Fibroblast of villous mesenchyme (primary cell): ENCODE measurements around the gene LRRC58. TPM values are rescaled to one million over a fixed set of nuclear protein-coding genes. Genes with fewer than 3 reads are reported as not detected.

Source experiments
- DNase-seq: peaks from one replicate; pipeline ENCODE4 v3.0.0-alpha.2; 2010; ENCODE audit warnings: low read depth
- H3K4me3 ChIP-seq: 2 replicates; pipeline ENCODE4 v1.5.1; 2011; ENCODE audit warnings: low read depth, mild to moderate bottlenecking, low read length
- CTCF ChIP-seq: IDR thresholded peaks from 2 replicates; pipeline ENCODE4 v1.5.1; 2012; ENCODE audit warnings: low read depth, mild to moderate bottlenecking, low read length; ENCODE audit not compliant: insufficient read depth
- total RNA-seq: library from RNA; depleted of rRNA; stranded (reverse); fragments of >200 nt; gene quantifications from 2 replicates; pipeline ENCODE4 v1.2.3, GENCODE V29; 2012

The LRRC58 gene
- total RNA-seq, 1 donor, result 29.4 TPM

DNA sequence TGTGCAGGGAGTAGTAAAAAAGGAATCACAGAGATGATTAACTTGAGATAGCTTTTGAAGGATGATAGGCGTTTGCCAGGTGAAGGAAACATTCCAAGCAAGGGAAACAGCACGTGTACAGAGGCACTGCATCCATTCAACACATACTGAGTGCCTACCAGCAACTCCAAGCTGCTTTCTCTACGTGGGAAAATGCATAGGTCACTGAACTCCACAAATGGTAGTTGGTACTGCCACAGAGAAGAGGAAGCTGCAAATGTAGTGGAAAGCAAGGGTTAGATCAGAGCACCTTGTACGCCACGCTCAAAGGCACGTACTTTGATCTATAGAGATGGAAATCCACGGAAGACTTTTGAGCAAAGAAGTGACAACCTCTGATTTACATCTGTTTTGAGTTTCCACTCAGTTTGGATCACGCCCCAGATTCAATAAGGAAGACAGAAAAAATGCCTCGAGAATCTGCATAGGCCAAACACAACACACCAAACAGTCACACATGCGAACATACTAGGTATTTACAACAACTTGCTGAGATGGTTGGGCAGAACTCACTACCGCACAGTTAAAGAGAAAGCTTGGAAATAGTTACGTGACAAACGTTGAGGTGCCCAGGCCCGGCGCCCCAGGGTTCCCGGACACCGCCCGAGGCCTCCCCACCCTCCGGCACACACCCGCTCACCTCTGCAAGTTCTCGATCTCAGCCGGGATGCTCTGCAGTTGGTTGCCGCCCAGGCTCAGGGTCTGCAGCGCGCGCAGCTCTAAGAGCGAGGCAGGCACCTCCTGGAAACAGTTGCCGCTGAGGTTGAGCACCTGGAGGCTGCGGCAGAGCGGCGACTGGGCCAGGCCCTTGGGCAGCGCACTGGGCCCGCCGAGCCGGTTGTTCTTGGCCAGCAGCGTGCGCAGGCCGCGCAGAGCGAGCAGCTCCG is 826 bp downstream of the LRRC58 start:
- peak; percentile 22 for DNase-seq
- H3K4me3 ChIP-seq, result peak overlapping the region; percentile 80
- no peak for TF ChIP-seq CTCF

DNA sequence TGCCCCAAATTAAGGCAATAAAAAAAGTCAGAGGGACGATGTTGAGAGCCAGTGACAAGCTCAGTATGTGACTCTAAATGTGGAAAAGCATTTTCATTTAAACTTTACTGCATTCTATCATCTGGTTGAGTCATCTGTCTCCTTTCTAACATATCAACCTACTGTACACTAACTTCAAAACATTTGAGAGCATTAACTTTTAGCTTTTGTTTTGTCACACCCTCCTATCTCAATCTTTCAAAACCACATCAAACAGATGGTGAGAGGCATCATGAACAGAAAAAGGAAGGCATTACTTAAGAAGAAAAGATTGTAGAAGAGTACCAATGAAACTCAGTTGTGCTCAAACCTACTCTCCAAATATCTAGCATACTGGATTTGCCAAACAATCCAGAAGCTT is 4.8 kb downstream of the LRRC58 start:
- no peak overlapping the region for H3K4me3 ChIP-seq
- peak; percentile 49 for DNase-seq
- TF ChIP-seq CTCF, result no peak

DNA sequence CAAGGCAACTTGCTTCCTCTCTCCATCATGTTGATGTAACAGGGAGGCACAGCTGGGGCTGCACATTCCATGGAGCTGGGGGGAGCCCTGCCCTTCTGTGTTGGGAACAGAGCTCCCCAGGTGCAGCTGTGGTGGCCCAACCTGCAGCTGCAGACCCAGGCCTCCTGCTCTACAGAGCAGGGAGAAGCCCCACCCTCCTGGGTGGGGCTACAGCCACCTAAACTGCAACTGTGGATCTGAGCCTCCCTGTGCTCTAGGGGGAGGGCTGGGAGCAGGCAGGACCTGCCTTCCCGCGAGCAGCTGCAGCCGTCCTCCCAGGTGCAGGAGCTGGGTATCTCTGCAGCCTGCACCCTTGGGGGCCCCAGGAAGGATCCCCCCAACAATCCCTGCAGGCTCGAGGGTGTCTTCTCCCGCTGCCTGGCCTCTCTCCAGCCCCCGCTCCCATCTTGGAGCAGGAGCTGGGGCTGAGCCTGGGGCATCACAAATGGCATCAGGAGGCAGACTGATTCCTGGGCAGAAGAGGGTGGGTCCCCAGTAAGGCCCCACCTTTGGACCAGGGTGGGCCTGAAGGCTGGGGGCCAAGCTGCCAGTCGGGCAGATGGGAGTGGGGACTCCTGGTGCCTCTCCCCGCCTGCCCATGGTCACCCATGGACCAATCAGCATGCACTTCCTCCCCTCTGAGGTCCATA is 7.4 kb downstream of the LRRC58 start:
- H3K4me3 ChIP-seq, result no peak overlapping the region
- TF ChIP-seq CTCF, result no peak
- no peak for DNase-seq

DNA sequence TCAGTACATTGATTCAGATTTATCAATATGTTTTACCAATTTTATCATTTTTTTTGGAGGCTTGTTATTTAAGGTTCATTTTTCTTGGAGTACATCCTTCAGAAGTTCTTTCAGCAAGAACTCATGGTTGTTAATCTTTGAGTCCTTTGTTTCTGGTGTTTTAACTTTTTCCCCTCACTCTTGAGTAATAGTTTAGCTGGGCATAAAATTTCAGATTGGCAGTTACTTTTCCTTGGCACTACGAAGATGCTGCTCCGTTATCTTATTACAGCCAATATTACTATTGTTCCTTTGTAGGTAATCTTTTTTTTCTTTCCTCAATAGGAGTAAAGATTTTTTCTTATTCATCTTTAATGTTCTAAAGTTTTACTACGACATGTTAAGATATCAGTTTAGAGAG is 9.8 kb downstream of the LRRC58 start:
- TF ChIP-seq CTCF, result no peak
- no peak overlapping the region for H3K4me3 ChIP-seq

GRCh38 chr3:120338517-120338916 is 10.6 kb downstream of the LRRC58 start:
- no peak overlapping the region for H3K4me3 ChIP-seq
- TF ChIP-seq CTCF, result no peak
- DNase-seq, result no peak

More for the DNA sequence above, 9.8 kb downstream of the LRRC58 start:
- no peak for DNase-seq

GRCh38 chr3:120332646-120333045 is 16.5 kb downstream of the LRRC58 start:
- no peak overlapping the region for H3K4me3 ChIP-seq
- DNase-seq, result no peak
- TF ChIP-seq CTCF, result no peak
